OCI-M1 (cell line): Measurements from ENCODE around the gene SRRM4.

Experiments
- DNase-seq: peaks from one replicate; lab custom pipeline; 2025; lab: John Stamatoyannopoulos, UW

SRRM4 gene

GRCh38 chr12:119204671-119205285 lies 223.4 kb downstream of the SRRM4 start:
- no peak for DNase-seq

DNA sequence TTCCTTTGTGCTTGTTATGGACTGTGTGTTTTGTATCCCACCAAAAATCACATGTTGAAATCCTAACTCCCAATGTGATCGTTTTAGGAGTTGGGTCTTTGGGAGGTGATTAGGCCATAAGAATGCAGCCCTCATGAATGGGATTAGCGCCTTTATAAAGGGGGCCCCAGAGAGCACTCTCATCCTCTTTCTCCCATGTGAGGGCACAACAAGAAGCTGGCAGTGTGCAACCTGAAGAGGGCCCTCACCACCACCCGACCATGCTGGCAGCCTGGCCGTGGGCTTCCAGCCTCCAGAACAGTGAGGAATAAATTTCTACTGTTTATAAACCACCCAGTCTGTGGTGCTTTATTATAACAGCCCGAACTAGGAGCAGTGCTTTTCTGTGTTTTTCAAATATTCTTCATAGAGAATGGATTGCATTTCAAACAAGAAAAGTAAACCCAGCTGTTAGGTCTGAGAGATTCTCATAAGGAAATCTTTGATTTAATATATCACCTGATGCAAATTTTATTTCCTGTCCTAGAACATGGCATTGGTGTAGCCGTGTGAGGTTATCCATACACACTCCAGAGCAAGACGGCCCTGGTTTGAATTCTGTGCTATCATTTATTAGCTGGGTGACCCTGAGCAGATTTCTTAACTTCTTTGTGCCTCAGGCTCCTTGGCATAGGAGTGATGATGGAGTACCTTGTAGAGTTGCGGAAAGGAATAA lies 225.2 kb downstream of the SRRM4 start:
- no peak for DNase-seq

- no peak for DNase-seq
Measured at GRCh38 chr12:119207063-119207560, 225.8 kb downstream of the SRRM4 start.

DNA sequence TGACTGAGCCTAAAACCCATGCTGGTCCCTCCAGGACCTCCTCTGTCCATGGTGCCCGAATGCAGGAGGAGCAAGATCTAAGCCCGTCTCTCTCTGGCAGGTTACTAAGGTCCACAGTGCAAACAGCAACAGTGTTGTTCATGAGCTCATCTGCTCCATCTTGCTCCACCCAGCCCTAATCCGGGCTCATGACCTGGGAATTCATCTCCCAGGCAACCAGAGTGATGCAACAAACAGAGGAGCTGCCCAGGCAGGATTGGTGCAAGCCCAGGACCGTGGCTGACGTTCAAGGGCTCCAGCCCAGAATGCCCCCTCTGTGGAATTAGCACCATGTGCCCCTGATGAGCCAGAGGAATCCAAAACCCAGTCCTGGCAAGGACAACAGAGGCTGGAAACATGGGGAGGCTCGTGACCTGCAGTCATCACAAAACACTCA lies 227.3 kb downstream of the SRRM4 start:
- no peak for DNase-seq

DNA sequence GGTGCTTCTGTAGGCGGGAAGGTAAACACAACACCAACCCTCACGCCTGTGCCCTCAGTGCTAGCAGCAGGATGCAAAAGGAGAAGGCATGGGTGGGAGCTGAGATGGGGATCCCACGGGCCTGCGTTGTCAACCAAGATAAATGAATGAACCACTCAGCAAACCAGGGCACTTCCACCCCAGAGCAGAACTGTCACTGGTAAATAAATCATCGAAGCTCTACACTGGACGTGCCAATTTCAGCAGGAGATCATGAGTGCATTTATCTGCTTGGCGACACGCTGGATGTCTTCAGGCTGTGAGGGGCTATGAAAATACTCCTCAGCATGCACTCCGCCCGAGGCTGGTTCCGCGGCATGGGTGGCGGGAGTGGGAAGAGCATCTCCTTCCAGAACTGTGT lies 230.5 kb downstream of the SRRM4 start:
- no peak for DNase-seq
